K562 (cell line): ENCODE results near the gene ZNF30. TPM values are rescaled to one million over a fixed set of nuclear protein-coding genes. Genes with fewer than 3 reads are reported as not detected.
A peak's percentile ranks its signal among the peaks of the same experiment; 100 is the strongest.
"Not testable (repeated sequence)": the region's sequence is repeated elsewhere in the genome, so short reads cannot be mapped to it uniquely, and the experiment has no call there.

Experiments
- ATAC-seq: fragments of 200-7000 bp; cut with Tn5 transposase; 3 replicates; pipeline ENCODE4 v1.9.1; 2020; ENCODE audit warnings: moderate library complexity
- BruUV-seq: library from RNA; stranded (reverse); fragments of 400-500 nt; replicated peaks from 2 replicates; lab custom pipeline; 2021; lab: Mats Ljungman, UMichigan
- CTCF ChIA-PET: fragments of 300-600 bp; formaldehyde crosslinking; extraction: SDS; loops from one replicate; lab custom pipeline; 2021; ENCODE audit warnings: low intra/inter-chr PET ratio; lab: Yijun Ruan, JAX
- POLR2A ChIA-PET: fragments of 300-600, 350-650 bp; sonication (Branson Sonifier 250); formaldehyde crosslinking; extraction: SDS; loops from one replicate; lab custom pipeline; 2021; ENCODE audit warnings: antibody characterized with exemption, inconsistent platforms; lab: Yijun Ruan, JAX
- DNase-seq, 4 experiments: peaks; one replicate each; pipeline versions ENCODE4 v3.0.0 to v3.0.0-alpha.2; 2011 to 2018; ENCODE audit warnings: low spot score in 3 of 4, mixed read lengths in 3 of 4; ENCODE audit errors: extremely low read depth in 1 of 4
- FAIRE-seq: peaks from 2 replicates; lab custom pipeline; 2011; peaks lifted over from hg19 to GRCh38; lab: Jason Lieb, UNC
- H2AFZ ChIP-seq: 2 replicates; pipeline ENCODE4 v1.6.0; 2011; ENCODE audit warnings: low read depth, low read length, control low read depth, inconsistent platforms
- H3K27ac ChIP-seq: fragments of 200-600 bp; 3 replicates; pipeline ENCODE4 v1.8.0; 2011; ENCODE audit warnings: low read depth, mild to moderate bottlenecking, control low read depth, inconsistent platforms, low read length, moderate library complexity, mixed read lengths; ENCODE audit errors: extremely low read depth
- H3K27me3 ChIP-seq, 2 experiments: fragments of 300-600 bp in 1 of 2; 2 replicates in 1 of 2; 3 replicates in 1 of 2; pipeline versions ENCODE4 v1.6.0 to v1.8.0; 2011; ENCODE audit warnings: inconsistent platforms in 2 of 2, low read length in 2 of 2, mild to moderate bottlenecking in 1 of 2, mixed read lengths in 1 of 2, moderate library complexity in 1 of 2; ENCODE audit not compliant: control insufficient read depth in 2 of 2, insufficient read depth in 2 of 2
- H3K36me3 ChIP-seq: fragments of 300-600 bp; 3 replicates; pipeline ENCODE4 v1.8.0; 2011; ENCODE audit warnings: mild to moderate bottlenecking, low read length, inconsistent platforms; ENCODE audit not compliant: control insufficient read depth, insufficient read depth
- H3K4me1 ChIP-seq, 2 experiments: fragments of 200-600 bp in 1 of 2; replicated peaks in 1 of 2; 2 replicates in 1 of 2; 3 replicates in 1 of 2; pipeline versions ENCODE4 v1.5.1 to v1.8.0; 2011; ENCODE audit warnings: inconsistent platforms in 2 of 2, low read length in 2 of 2, mild to moderate bottlenecking in 1 of 2, mixed read lengths in 1 of 2, moderate library complexity in 1 of 2; ENCODE audit not compliant: control insufficient read depth in 2 of 2, insufficient read depth in 2 of 2
- H3K4me2 ChIP-seq: 2 replicates; pipeline ENCODE4 v1.6.1; 2011; ENCODE audit warnings: low read length, control low read depth, inconsistent platforms, mixed read lengths; ENCODE audit not compliant: insufficient read depth
- H3K4me3 ChIP-seq: fragments of 200-600 bp; sonication (generic), shearing (Covaris generic); 2 replicates; pipeline ENCODE4 v1.5.1; 2016; ENCODE audit warnings: control low read depth, inconsistent platforms
- H3K79me2 ChIP-seq: fragments of 200-600 bp; 3 replicates; pipeline ENCODE4 v1.8.0; 2011; ENCODE audit warnings: low read length, inconsistent platforms; ENCODE audit not compliant: control insufficient read depth, insufficient read depth
- H3K9ac ChIP-seq, 2 experiments: 2 replicates each; pipeline versions ENCODE4 v1.6.0 to v1.6.1; 2011; ENCODE audit warnings: low read depth in 2 of 2, low read length in 2 of 2, control low read depth in 1 of 2, inconsistent platforms in 1 of 2, mild to moderate bottlenecking in 1 of 2, mixed read lengths in 1 of 2; ENCODE audit not compliant: insufficient read depth in 1 of 2
- H3K9me1 ChIP-seq: one replicate; pipeline ENCODE4 v1.6.0; 2011; ENCODE audit warnings: inconsistent platforms, mild to moderate bottlenecking, low read length, moderate library complexity; ENCODE audit not compliant: control insufficient read depth, insufficient read depth
- H3K9me3 ChIP-seq: replicated peaks from 2 replicates; pipeline ENCODE4 v1.5.1; 2011; ENCODE audit warnings: low read depth, low read length, inconsistent platforms; ENCODE audit not compliant: control insufficient read depth, insufficient read depth
- H4K20me1 ChIP-seq: replicated peaks from 2 replicates; pipeline ENCODE4 v1.6.1; 2011; ENCODE audit warnings: low read length, inconsistent platforms, mixed read lengths; ENCODE audit not compliant: control insufficient read depth, insufficient read depth
- CBX3 ChIP-seq, 2 experiments: IDR thresholded peaks; 1 replicate in 1 of 2; 2 replicates in 1 of 2; pipeline ENCODE4 v1.6.1; 2012; ENCODE audit warnings: inconsistent platforms in 2 of 2, low read length in 2 of 2, borderline replicate concordance in 1 of 2, control low read depth in 1 of 2
- CBX5 ChIP-seq: IDR thresholded peaks from 2 replicates; pipeline ENCODE4 v1.6.1; 2014; ENCODE audit warnings: low read depth, borderline replicate concordance
- ILF3 ChIP-seq: fragments of 450-650 bp; IDR thresholded peaks from 2 replicates; pipeline ENCODE4 v1.6.1; 2018; ENCODE audit warnings: antibody characterized with exemption, mild to moderate bottlenecking, moderate library complexity, borderline replicate concordance
- ZSCAN32 ChIP-seq: fragments of 450-650 bp; formaldehyde crosslinking; IDR thresholded peaks from 2 replicates; pipeline ENCODE4 v1.4.0; 2020; ENCODE audit warnings: mild to moderate bottlenecking, moderate library complexity
- WGBS: fragments of 100-300 bp; shearing (Covaris generic); methylation state at CpG from one replicate; pipeline ENCODE4 v1.1.6; 2016; ENCODE audit warnings: low coverage, mixed read lengths; ENCODE audit not compliant: insufficient coverage; ENCODE audit errors: missing lambda C conversion rate; 5-methylcytosine and 5-hydroxymethylcytosine counted together
- in situ Hi-C: fragments of 300-500 bp; cut with MboI; formaldehyde crosslinking; loops from 4 replicates; pipeline ENCODE4 v1.15.0; 2018; ENCODE audit warnings: inconsistent platforms, mixed read lengths
- intact Hi-C: fragments of 100-400 bp; cut with micrococcal nuclease; formaldehyde crosslinking; loops from 2 replicates; pipeline ENCODE4 v1.14.2; 2022
- polyA plus RNA-seq, 8 experiments: library from polyadenylated mRNA; depleted of rRNA in 4 of 8; stranded (reverse) in 5 of 8; unstranded in 3 of 8; fragments of >200 nt; fragmentation: Nextera tagmentation in 2 of 8; fragmentation: Illumina TruSeq in 1 of 8; extraction: Ambion mirVana in 2 of 8; extraction: Trizol in 1 of 8; gene quantifications; 2 replicates each; pipeline versions ENCODE4 v1.2.1 to v1.2.3, GENCODE V29; 2011 to 2014; ENCODE audit warnings: inconsistent platforms in 1 of 8, missing spikeins in 1 of 8
- total RNA-seq, 7 experiments: library from RNA; depleted of rRNA in 6 of 7; stranded (reverse); fragments of >200 nt in 6 of 7; fragmentation: Illumina TruSeq in 2 of 7; extraction: Trizol in 2 of 7; gene quantifications; 2 replicates each; pipeline versions ENCODE4 v1.2.1 to v1.2.3, GENCODE V29; 2011 to 2021; ENCODE audit warnings: low replicate concordance in 1 of 7

The ZNF30 gene
- total and polyA plus RNA-seq, 9 of the 15 experiments (the other 6 are each of a cell fraction or from before 2014, with no cell fraction given): 7.3 to 13.4 (median 10.6) TPM

DNA sequence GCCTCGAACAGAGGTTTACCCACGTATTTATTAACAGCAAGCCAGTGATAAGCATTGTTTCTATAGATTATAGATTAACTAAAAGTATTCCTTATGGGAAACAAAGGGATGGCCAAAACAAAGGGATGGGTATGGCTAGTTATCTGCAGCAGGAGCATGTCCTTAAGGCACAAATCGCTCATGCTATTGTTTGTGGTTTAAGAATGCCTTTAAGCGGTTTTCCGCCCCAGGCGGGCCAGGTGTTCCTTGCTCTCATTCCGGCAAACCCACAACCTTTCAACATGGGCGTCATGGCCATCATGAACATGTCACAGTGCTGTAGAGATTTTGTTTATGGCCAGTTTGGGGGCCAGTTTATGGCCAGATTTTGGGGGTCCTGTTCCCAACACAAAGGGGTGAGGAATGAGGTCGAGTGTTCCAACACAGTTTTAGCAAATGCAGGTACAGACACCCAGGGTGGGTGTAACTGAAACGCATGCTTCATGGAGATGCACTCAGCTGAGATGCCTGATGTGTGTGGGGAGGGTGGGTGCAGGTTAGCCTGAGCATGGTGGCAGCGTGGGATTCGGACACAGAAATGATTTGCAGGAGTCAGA is 43.6 kb downstream of the ZNF30 start:
- H2AFZ ChIP-seq, H3K9ac ChIP-seq, BruUV-seq, H4K20me1 ChIP-seq, H3K4me3 ChIP-seq, in situ Hi-C loops, CTCF ChIA-PET, DNase-seq, H3K27me3 ChIP-seq, POLR2A ChIA-PET, H3K4me2 ChIP-seq, H3K9me1 ChIP-seq, H3K36me3 ChIP-seq, ATAC-seq, H3K27ac ChIP-seq, FAIRE-seq, H3K79me2 ChIP-seq: not testable (repeated sequence)
- Histone ChIP-seq H3K9me3 (peaks cover 18% of the 10 kb centered on the region), H3K4me1 (peaks cover 9 to 15% of the 10 kb centered on the region in 2 experiments; a peak in 3 of 5 replicates)
- WGBS: 29% methylated on average over 12 of the region's 12 CpGs
- intact Hi-C loops: loop anchor here (5.0 kb wide), 2 partner anchors 128 to 167 kb away; partner anchors contain the start of genes FXYD1 and LGI4
- 0 out of 3 replicates have a peak, but pooled peaks of 1 of the 2 experiments have one; percentile 41 for TF ChIP-seq CBX3 (IDR thresholded peaks at IDR 0.05; ENCODE audit: borderline replicate concordance in 1 of 2, low read length in 2 of 2)
- peak; percentile 68; the same call in 1 of the 2 replicates for TF ChIP-seq CBX5

GRCh38 chr19:34972163-34972705 is 45.5 kb downstream of the ZNF30 start:
- DNase-seq (no peak), ATAC-seq (no peak), FAIRE-seq (no peak)
- in situ Hi-C loops: no loop called here
- BruUV-seq: no TSS peak
- intact Hi-C loops: loop anchor here (2.0 to 5.0 kb wide), 3 partner anchors 73 to 165 kb away; partner anchors contain the start of genes FXYD1 and LGI4
- POLR2A ChIA-PET: interaction anchor here (0.7 to 0.9 kb wide), 3 partner anchors 9 to 1001 kb away, joined by 4 read pairs; partner anchors contain the start of gene ZNF792
- no peak overlapping the region for H3K4me2 ChIP-seq
- H3K27me3 ChIP-seq: no peaks in the 10 kb centered on the region
- no peak overlapping the region for H3K9ac ChIP-seq
- WGBS: 27% methylated on average over 7 of the region's 7 CpGs
- no peak overlapping the region for H2AFZ ChIP-seq
- no peak overlapping the region for H3K27ac ChIP-seq
- no peaks in the 10 kb centered on the region for H4K20me1 ChIP-seq
- H3K9me1 ChIP-seq: no peaks in the 10 kb centered on the region
- peaks cover 28% of the 10 kb centered on the region for H3K9me3 ChIP-seq
- no peak overlapping the region for H3K4me3 ChIP-seq
- peaks cover 15 to 23% of the 10 kb centered on the region in 2 experiments; a peak in 3 of 5 replicates for H3K4me1 ChIP-seq
- TF ChIP-seq ILF3: no peak
- TF ChIP-seq ZSCAN32 (CRISPR knock-in tag): no peak
- no peaks in the 10 kb centered on the region for H3K79me2 ChIP-seq
- no peaks in the 10 kb centered on the region for H3K36me3 ChIP-seq
- CTCF ChIA-PET: interaction anchor here (3.0 kb wide), 1 partner anchor 41 kb away, joined by 28 read pairs; no protein-coding TSS in a partner anchor
